B cell (primary cell): ENCODE measurements around the gene NXPE4. TPM values are rescaled to one million over a fixed set of nuclear protein-coding genes. Genes with fewer than 3 reads are reported as not detected.

Experiments
- ATAC-seq: fragments of 200-7000 bp; cut with Tn5 transposase; one replicate; pipeline ENCODE4 v1.10.0; 2021; ENCODE audit warnings: low read depth, mild to moderate bottlenecking, moderate number of reproducible peaks, moderate library complexity
- CTCF ChIA-PET: fragments of 350-600 bp; sonication (Branson Sonifier 250); formaldehyde crosslinking; loops from one replicate; lab custom pipeline; 2021; ENCODE audit warnings: antibody characterized with exemption, inconsistent platforms; lab: Charles Lee
- POLR2A ChIA-PET: fragments of 350-600 bp; sonication (Branson Sonifier 250); formaldehyde crosslinking; loops from one replicate; lab custom pipeline; 2021; ENCODE audit warnings: antibody characterized with exemption; lab: Charles Lee
- DNase-seq: peaks from one replicate; pipeline ENCODE4 v3.0.0; 2013
- H2AFZ ChIP-seq: 2 replicates; pipeline ENCODE4 v1.6.1; 2012; ENCODE audit warnings: mild to moderate bottlenecking, low read depth, low read length; ENCODE audit not compliant: insufficient read depth, poor library complexity, severe bottlenecking
- H3K27ac ChIP-seq, 2 donors: 1 replicate in 1 of 2; 2 replicates in 1 of 2; pipeline ENCODE4 v1.5.1; 2012 to 2013; ENCODE audit warnings: low read length in 2 of 2, mild to moderate bottlenecking in 2 of 2, moderate library complexity in 1 of 2
- H3K27me3 ChIP-seq, 4 experiments: fragments of 200-600 bp in 1 of 4; sonication (generic) in 1 of 4; replicated peaks in 1 of 4; 1 replicate in 2 of 4; 2 replicates in 2 of 4; pipeline versions ENCODE4 v1.6.1 to v1.7.0; 2013 to 2016; ENCODE audit warnings: low read length in 3 of 4, mild to moderate bottlenecking in 2 of 4, mixed read lengths in 1 of 4, moderate library complexity in 1 of 4; ENCODE audit not compliant: insufficient read depth in 4 of 4, control insufficient read depth in 3 of 4; ENCODE audit errors: control extremely low read depth in 1 of 4
- H3K36me3 ChIP-seq, 2 experiments: replicated peaks in 1 of 2; 1 replicate in 1 of 2; 2 replicates in 1 of 2; pipeline versions ENCODE4 v1.6.1 to v1.7.1; 2013; ENCODE audit warnings: low read length in 1 of 2; ENCODE audit not compliant: insufficient read depth in 2 of 2, control insufficient read depth in 1 of 2; ENCODE audit errors: control extremely low read depth in 1 of 2, extremely low read depth in 1 of 2
- H3K4me1 ChIP-seq, 2 donors: fragments of 200-600 bp in 1 of 2; sonication (generic) in 1 of 2; 1 replicate in 1 of 2; 2 replicates in 1 of 2; pipeline versions ENCODE4 v1.5.1 to v1.6.1; 2013 to 2017; ENCODE audit warnings: low read length in 2 of 2; ENCODE audit not compliant: control insufficient read depth in 2 of 2, insufficient read depth in 2 of 2
- H3K4me2 ChIP-seq: replicated peaks from 2 replicates; pipeline ENCODE3; 2012; ENCODE audit warnings: mild to moderate bottlenecking, low read depth, low read length; ENCODE audit not compliant: poor library complexity, severe bottlenecking
- H3K4me3 ChIP-seq, 5 experiments: fragments of 200-600 bp in 1 of 5; sonication (generic) in 1 of 5; 1 replicate in 3 of 5; 2 replicates in 2 of 5; pipeline versions ENCODE4 v1.5.1 to v1.7.0; 2011 to 2016; ENCODE audit warnings: low read length in 4 of 5, mild to moderate bottlenecking in 4 of 5, low read depth in 2 of 5, control low read depth in 1 of 5, moderate library complexity in 1 of 5; ENCODE audit not compliant: insufficient read depth in 1 of 5; ENCODE audit errors: control extremely low read depth in 1 of 5, extremely low read depth in 1 of 5
- H3K79me2 ChIP-seq: fragments of 200-600 bp; sonication (generic); one replicate; pipeline ENCODE4 v1.6.0; 2016; ENCODE audit warnings: low read length; ENCODE audit not compliant: control insufficient read depth, insufficient read depth
- H3K9ac ChIP-seq: fragments of 200-600 bp; sonication (generic); 2 replicates; pipeline ENCODE4 v1.6.1; 2017; ENCODE audit warnings: mild to moderate bottlenecking, low read length, moderate library complexity
- H3K9me3 ChIP-seq, 3 donors: one replicate each; pipeline versions ENCODE4 v1.6.1 to v1.7.1; 2013; ENCODE audit warnings: low read length in 2 of 3; ENCODE audit not compliant: control insufficient read depth in 2 of 3, insufficient read depth in 1 of 3; ENCODE audit errors: control extremely low read depth in 1 of 3
- H4K20me1 ChIP-seq: 2 replicates; pipeline ENCODE4 v1.6.0; 2012; ENCODE audit warnings: mild to moderate bottlenecking, low read length; ENCODE audit not compliant: insufficient read depth, control insufficient read depth, poor library complexity, severe bottlenecking
- H3K27ac Mint-ChIP-seq: one replicate; pipeline ENCODE4 v1.8.0; 2021; ENCODE audit warnings: mixed read lengths
- H3K27me3 Mint-ChIP-seq: one replicate; pipeline ENCODE4 v1.8.0; 2021; ENCODE audit warnings: mixed read lengths
- H3K4me1 Mint-ChIP-seq: one replicate; pipeline ENCODE4 v1.8.0; 2021; ENCODE audit warnings: mixed read lengths
- H3K4me3 Mint-ChIP-seq: one replicate; pipeline ENCODE4 v1.8.0; 2021; ENCODE audit warnings: mixed read lengths
- H3K9me3 Mint-ChIP-seq: one replicate; pipeline ENCODE4 v1.8.0; 2022; ENCODE audit warnings: mixed read lengths; ENCODE audit not compliant: insufficient read depth
- CTCF ChIP-seq: fragments of 200-600 bp; IDR thresholded peaks from one replicate; pipeline ENCODE4 v1.8.0; 2022; ENCODE audit warnings: antibody characterized with exemption, mild to moderate bottlenecking
- EZH2 ChIP-seq: IDR thresholded peaks from 2 replicates; pipeline ENCODE4 v1.6.1; 2012; ENCODE audit warnings: borderline replicate concordance, low read depth, mild to moderate bottlenecking, moderate library complexity, low read length; ENCODE audit not compliant: insufficient read depth, poor library complexity, severe bottlenecking
- WGBS: methylation state at CpG from one replicate; pipeline ENCODE4 v1.1.5; 2013; ENCODE audit warnings: missing lambda C conversion rate; ENCODE audit not compliant: insufficient coverage; 5-methylcytosine and 5-hydroxymethylcytosine counted together
- intact Hi-C: fragments of 100-400 bp; cut with micrococcal nuclease; formaldehyde crosslinking; loops from one replicate; pipeline ENCODE4 v1.10.0; 2022
- polyA plus RNA-seq: library from polyadenylated mRNA; depleted of rRNA; stranded (reverse); fragments of >200 nt; gene quantifications from 2 replicates; pipeline ENCODE4 v1.2.3, GENCODE V29; 2012
- total RNA-seq, 2 donors: library from RNA; stranded (reverse); fragments of 120-200 nt in 1 of 2; gene quantifications; 1 replicate in 1 of 2; 2 replicates in 1 of 2; pipeline versions ENCODE4 v1.2.3 to v1.2.4, GENCODE V29; 2013 to 2022

The NXPE4 gene
- total and polyA plus RNA-seq, 2 donors (not counting 1 experiment from before 2014, with no cell fraction given) = not detected

DNA sequence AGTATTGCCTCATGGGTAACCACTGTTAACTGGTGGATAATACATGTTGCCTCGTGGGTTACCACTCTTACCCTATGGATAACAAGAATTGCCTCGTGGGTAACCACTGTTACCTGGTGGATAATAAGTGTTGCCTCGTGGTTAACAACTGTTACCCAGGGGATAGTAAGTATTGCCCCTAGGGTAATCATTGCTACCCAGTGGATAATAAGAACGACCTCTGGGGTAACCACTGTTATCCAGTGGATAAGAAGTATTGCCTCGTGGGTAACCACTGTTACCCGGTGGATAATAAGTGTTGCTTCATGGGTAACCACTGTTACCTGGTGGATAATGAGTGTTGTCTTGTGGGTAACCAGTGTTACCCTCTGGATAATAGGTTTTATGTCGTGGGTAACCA lies 28.1 kb upstream of the NXPE4 start:
- no peak overlapping the region for H3K4me3 ChIP-seq

DNA sequence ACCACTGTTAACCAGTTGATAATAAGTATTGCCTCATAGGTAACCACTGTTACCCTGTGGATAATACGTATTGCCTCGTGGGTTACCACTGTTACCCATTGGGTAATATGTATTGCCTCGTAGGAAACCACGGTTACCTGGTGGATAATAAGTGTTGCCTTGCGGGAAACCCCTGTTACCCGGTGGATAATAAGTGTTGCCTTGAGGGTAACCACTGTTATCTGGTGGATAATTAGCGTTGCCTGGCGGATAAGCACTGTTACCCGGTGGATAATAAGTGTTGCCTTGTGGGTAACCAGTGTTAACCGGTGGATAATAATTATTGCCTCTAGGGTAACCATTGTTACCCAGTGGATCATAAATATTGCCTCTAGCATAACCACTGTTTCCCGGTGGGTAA lies 27.3 kb upstream of the NXPE4 start:
- TF ChIP-seq CTCF (no peak), EZH2 (no peak)
- Histone ChIP-seq H3K27ac (no peak overlapping the region), H3K36me3 (no peaks in the 10 kb centered on the region), H3K4me2 (no peak overlapping the region), H3K9me3 (peaks cover 2 to 5% (median 4%) of the 10 kb centered on the region in 3 donors), H3K4me3 (no peak overlapping the region), H3K27me3 (no peaks in the 10 kb centered on the region), H3K4me1 (no peaks in the 10 kb centered on the region), H3K79me2 (no peaks in the 10 kb centered on the region), H3K9ac (no peak overlapping the region), H2AFZ (no peak overlapping the region), H4K20me1 (no peaks in the 10 kb centered on the region)
- Mint-ChIP-seq H3K4me1 (no peaks in the 10 kb centered on the region), H3K4me3 (no peak overlapping the region), H3K27me3 (no peaks in the 10 kb centered on the region), H3K9me3 (peaks cover 2% of the 10 kb centered on the region), H3K27ac (no peak overlapping the region)
- ChIA-PET CTCF (no interaction called here), POLR2A (no interaction called here)
- DNase-seq (no peak), ATAC-seq (no peak)
- intact Hi-C loops = no loop called here
- 100% methylated on average over 7 of the region's 11 CpGs for WGBS

More for the DNA sequence above, 28.1 kb upstream of the NXPE4 start:
- ATAC-seq (no peak), DNase-seq (no peak)
- ChIA-PET POLR2A (no interaction called here), CTCF (no interaction called here)
- Histone ChIP-seq H3K36me3 (no peaks in the 10 kb centered on the region), H3K27ac (no peak overlapping the region), H4K20me1 (no peaks in the 10 kb centered on the region), H3K4me1 (no peaks in the 10 kb centered on the region), H3K9ac (no peak overlapping the region), H2AFZ (no peak overlapping the region), H3K4me2 (no peak overlapping the region), H3K79me2 (no peaks in the 10 kb centered on the region), H3K27me3 (no peaks in the 10 kb centered on the region), H3K9me3 (peaks cover 2 to 4% (median 3%) of the 10 kb centered on the region in 3 donors)
- H3K4me1 Mint-ChIP-seq = no peaks in the 10 kb centered on the region
- TF ChIP-seq CTCF (no peak), EZH2 (no peak)
- no peak overlapping the region for H3K27ac Mint-ChIP-seq
- intact Hi-C loops = no loop called here
- 64% methylated on average over 1 of the region's 7 CpGs for WGBS
- peaks cover 2% of the 10 kb centered on the region for H3K9me3 Mint-ChIP-seq
- H3K27me3 Mint-ChIP-seq = no peaks in the 10 kb centered on the region
- no peak overlapping the region for H3K4me3 Mint-ChIP-seq
